ENCODE measurements around the gene ADGRL2.

The ADGRL2 gene

GRCh38 chr1:81808760-81809159 lies 8.0 kb downstream of the ADGRL2 start:
- no peak for DNase-seq

GRCh38 chr1:81809808-81810207 lies 9.1 kb downstream of the ADGRL2 start:
- no peak for DNase-seq

GRCh38 chr1:81811757-81812371 lies 11.1 kb downstream of the ADGRL2 start:
- no peak for DNase-seq

GRCh38 chr1:81812712-81813111 lies 12.0 kb downstream of the ADGRL2 start:
- DNase-seq = no peak

- DNase-seq = no peak
Measured at GRCh38 chr1:81813691-81814090, 13.0 kb downstream of the ADGRL2 start.

GRCh38 chr1:81819613-81820012 lies 18.9 kb downstream of the ADGRL2 start:
- no peak for DNase-seq

GRCh38 chr1:81820765-81821164 lies 20.0 kb downstream of the ADGRL2 start:
- DNase-seq = no peak

GRCh38 chr1:81823082-81823481 lies 22.3 kb downstream of the ADGRL2 start:
- no peak for DNase-seq

GRCh38 chr1:81824759-81825158 lies 24.0 kb downstream of the ADGRL2 start:
- no peak for DNase-seq

- no peak for DNase-seq
Measured at GRCh38 chr1:81827942-81828341, 27.2 kb downstream of the ADGRL2 start.

- no peak for DNase-seq
Measured at GRCh38 chr1:81832573-81832972, 31.8 kb downstream of the ADGRL2 start.

- DNase-seq = no peak
Measured at GRCh38 chr1:81833722-81834121, 33.0 kb downstream of the ADGRL2 start.

GRCh38 chr1:81834268-81834667 lies 33.5 kb downstream of the ADGRL2 start:
- no peak for DNase-seq

- no peak for DNase-seq
Measured at GRCh38 chr1:81834921-81835698, 34.4 kb downstream of the ADGRL2 start.

- no peak for DNase-seq
Measured at GRCh38 chr1:81836007-81836626, 35.4 kb downstream of the ADGRL2 start.

GRCh38 chr1:81838600-81839218 lies 38.0 kb downstream of the ADGRL2 start:
- no peak for DNase-seq

GRCh38 chr1:81840805-81841204 lies 40.1 kb downstream of the ADGRL2 start:
- no peak for DNase-seq

GRCh38 chr1:81841795-81842194 lies 41.1 kb downstream of the ADGRL2 start:
- DNase-seq = no peak

GRCh38 chr1:81844477-81844876 lies 43.7 kb downstream of the ADGRL2 start:
- DNase-seq = no peak

GRCh38 chr1:81846630-81847029 lies 45.9 kb downstream of the ADGRL2 start:
- no peak for DNase-seq

- DNase-seq = no peak
Measured at GRCh38 chr1:81847063-81847462, 46.3 kb downstream of the ADGRL2 start.

GRCh38 chr1:81848880-81849682 lies 48.3 kb downstream of the ADGRL2 start:
- DNase-seq = no peak

- no peak for DNase-seq
Measured at GRCh38 chr1:81850031-81850430, 49.3 kb downstream of the ADGRL2 start.
